Subcutaneous adipose tissue (tissue), 4 donors: Measurements from ENCODE around the gene NOX3. TPM values are rescaled to one million over a fixed set of nuclear protein-coding genes. Genes with fewer than 3 reads are reported as not detected.

Experiments
- CTCF ChIP-seq: fragments of 450-650 bp; IDR thresholded peaks from one replicate; pipeline ENCODE4 v1.5.1; 2016; ENCODE audit warnings: low read depth, mild to moderate bottlenecking, control low read depth, antibody characterized with exemption, moderate library complexity
- total RNA-seq, 4 donors: library from RNA; depleted of rRNA; stranded (reverse); fragments of >200 nt; gene quantifications; one replicate each; pipeline ENCODE4 v1.1.0, GENCODE V29; 2016

NOX3 gene
- total RNA-seq, 4 donors from 2014 or later, result not detected

DNA sequence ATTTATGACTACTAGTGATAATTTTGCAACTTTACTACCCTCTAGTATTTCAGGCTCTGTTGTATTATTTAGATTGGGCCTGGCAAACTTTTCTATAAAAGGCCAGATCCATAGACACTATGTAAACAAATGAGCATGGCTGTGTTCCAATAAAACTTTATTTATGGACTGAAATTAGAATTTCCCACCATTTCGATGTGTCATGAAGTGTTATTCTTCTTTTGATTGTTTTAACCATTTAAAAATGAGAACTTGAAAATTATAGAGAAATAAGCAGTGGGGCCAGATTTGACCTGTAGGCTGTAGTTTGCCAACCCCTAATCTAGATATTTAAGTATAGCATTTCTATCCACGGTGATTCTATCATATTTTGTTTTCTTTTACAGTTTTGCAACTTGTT lies 79.8 kb downstream of the NOX3 start:
- no peak for TF ChIP-seq CTCF

- no peak for TF ChIP-seq CTCF
These were observed 81.0 kb downstream of the NOX3 start for GRCh38 chr6:155374681-155375080.

GRCh38 chr6:155373276-155373675 lies 82.4 kb downstream of the NOX3 start:
- TF ChIP-seq CTCF, result no peak

- no peak for TF ChIP-seq CTCF
These were observed 83.4 kb downstream of the NOX3 start for GRCh38 chr6:155372256-155372655.

DNA sequence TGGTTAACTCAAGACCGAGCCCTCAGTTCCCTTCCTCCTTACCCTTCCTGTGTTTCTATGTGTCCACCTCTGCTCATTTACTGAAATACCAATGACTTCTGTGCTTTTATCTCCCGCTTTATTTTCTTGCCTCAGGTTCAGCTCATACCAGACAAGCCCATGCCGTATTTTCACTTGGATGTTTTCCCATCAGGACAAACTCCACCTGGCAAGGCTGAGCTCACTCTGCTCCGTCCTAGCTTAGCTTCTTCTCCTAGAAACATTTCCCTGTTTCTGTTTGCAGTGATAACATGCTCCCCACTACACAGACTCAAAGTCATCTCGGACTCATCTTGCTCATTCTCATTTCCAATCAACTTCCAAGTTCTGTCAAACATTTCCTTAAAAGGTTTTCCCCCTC lies 84.4 kb downstream of the NOX3 start:
- TF ChIP-seq CTCF, result no peak

DNA sequence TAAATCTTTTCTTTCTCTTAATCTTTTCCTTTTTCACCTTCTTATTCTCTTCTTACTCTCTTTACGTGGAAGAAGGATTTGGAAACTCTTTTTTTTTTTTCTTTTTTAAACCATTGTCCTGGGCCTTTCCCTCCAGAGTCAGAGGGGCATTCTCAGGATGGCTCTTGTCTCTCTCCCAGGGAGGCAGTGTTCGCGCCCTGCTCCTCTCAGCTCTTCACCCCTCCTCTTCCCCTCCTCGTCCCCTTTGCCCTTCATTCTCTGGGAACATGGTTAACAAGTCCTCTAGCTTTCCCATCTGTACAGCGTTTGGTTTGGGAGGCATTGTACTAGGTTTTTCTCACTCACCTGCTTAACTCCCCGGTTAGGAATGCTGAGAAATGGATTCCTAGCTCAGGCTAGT lies 89.3 kb downstream of the NOX3 start:
- no peak for TF ChIP-seq CTCF

DNA sequence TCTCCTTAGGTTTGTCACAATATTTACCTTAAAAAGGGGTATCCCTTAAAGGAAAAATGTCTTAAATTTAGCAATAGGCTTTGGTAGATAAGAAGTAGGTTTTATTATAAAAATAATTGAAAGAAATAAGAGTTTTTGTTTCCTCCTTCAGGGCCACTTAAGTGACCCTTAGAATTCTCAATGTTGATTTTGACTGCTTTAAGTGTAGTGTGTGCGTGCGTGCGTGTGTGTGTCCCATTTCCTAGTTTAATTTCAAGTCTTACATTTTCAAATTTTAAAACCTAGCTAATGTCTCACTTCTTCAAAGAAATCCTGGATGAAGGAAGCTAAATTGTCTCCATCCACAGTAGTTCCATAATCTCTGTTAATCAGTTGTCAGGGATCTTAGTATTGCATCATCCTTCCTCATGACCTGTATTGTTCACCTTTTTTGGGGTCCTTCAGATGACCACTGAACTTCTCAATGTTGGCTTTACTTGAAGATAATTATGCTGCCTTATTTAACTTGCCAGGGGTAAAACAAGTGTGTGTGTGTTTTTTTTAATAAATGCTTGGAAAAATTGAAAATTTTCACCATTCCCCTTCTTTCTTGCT lies 90.7 kb downstream of the NOX3 start:
- TF ChIP-seq CTCF, result no peak

GRCh38 chr6:155354167-155354566 lies 101.5 kb downstream of the NOX3 start:
- TF ChIP-seq CTCF, result no peak
